Retinal pigment epithelial cell (primary cell): ENCODE results near the gene AP1B1.
A peak's percentile ranks its signal among the peaks of the same experiment; 100 is the strongest.

Experiments used
- DNase-seq: peaks from one replicate; pipeline ENCODE4 v3.0.0-alpha.2; 2010; ENCODE audit warnings: low read depth
- H3K4me3 ChIP-seq: 2 replicates; pipeline ENCODE4 v1.5.1; 2011; ENCODE audit warnings: mild to moderate bottlenecking, low read length, control low read depth, moderate library complexity
- CTCF ChIP-seq: conservative IDR thresholded peaks from 2 replicates; pipeline ENCODE4 v1.5.1; 2011; ENCODE audit warnings: low read depth, low read length, control low read depth, inconsistent platforms

The AP1B1 gene

GRCh38 chr22:29387921-29388758 lies at the start of gene AP1B1:
Gene AP1B1, minus strand, starts transcription at chr22:29388570. Its CDS starts 21,327 bp downstream, at chr22:29367243.
- DNase-seq = peak; percentile 69
- no peak for TF ChIP-seq CTCF
- peak within 1 kb of the TSS; percentile 70 for H3K4me3 ChIP-seq

GRCh38 chr22:29435236-29436136 lies 47.1 kb upstream of the AP1B1 start:
- H3K4me3 ChIP-seq = no peak overlapping the region
- DNase-seq = no peak
- no peak for TF ChIP-seq CTCF

- no peak for TF ChIP-seq CTCF
- no peak overlapping the region for H3K4me3 ChIP-seq
- no peak for DNase-seq
Measured at GRCh38 chr22:29434288-29434687, 45.9 kb upstream of the AP1B1 start.

- no peak for TF ChIP-seq CTCF
- DNase-seq = no peak
- no peak overlapping the region for H3K4me3 ChIP-seq
Measured at GRCh38 chr22:29433856-29434255, 45.5 kb upstream of the AP1B1 start.

GRCh38 chr22:29431986-29432385 lies 43.6 kb upstream of the AP1B1 start:
- TF ChIP-seq CTCF = no peak
- DNase-seq = no peak
- H3K4me3 ChIP-seq = no peak overlapping the region

- DNase-seq = no peak
- no peak overlapping the region for H3K4me3 ChIP-seq
- no peak for TF ChIP-seq CTCF
Measured at GRCh38 chr22:29427176-29427760, 38.9 kb upstream of the AP1B1 start.
